ENCODE measurements around the gene SHLD1.
"Not testable (repeated sequence)": the region's sequence is repeated elsewhere in the genome, so short reads cannot be mapped to it uniquely, and the experiment has no call there.

The SHLD1 gene

DNA sequence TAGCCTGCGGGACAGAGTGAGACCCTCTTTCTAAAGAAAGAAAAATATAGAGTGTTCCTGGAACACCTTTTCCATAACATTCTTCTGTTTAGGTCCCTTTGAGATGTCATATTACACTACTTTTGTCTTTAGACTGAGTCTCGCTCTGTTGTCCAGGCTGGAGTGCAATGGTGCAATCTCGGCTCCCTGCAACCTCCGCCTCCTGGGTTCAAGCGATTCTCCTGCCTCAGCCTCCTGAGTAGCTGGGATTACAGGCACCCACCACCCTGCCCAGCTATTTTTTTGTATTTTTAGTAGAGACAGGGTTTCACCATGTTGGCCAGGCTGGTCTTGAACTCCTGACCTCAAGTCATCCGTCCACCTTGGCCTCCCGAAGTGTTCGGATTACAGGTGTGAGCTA is 31.2 kb downstream of the SHLD1 start:
- DNase-seq (ENCODE audit: low spot score) = not testable (repeated sequence)

DNA sequence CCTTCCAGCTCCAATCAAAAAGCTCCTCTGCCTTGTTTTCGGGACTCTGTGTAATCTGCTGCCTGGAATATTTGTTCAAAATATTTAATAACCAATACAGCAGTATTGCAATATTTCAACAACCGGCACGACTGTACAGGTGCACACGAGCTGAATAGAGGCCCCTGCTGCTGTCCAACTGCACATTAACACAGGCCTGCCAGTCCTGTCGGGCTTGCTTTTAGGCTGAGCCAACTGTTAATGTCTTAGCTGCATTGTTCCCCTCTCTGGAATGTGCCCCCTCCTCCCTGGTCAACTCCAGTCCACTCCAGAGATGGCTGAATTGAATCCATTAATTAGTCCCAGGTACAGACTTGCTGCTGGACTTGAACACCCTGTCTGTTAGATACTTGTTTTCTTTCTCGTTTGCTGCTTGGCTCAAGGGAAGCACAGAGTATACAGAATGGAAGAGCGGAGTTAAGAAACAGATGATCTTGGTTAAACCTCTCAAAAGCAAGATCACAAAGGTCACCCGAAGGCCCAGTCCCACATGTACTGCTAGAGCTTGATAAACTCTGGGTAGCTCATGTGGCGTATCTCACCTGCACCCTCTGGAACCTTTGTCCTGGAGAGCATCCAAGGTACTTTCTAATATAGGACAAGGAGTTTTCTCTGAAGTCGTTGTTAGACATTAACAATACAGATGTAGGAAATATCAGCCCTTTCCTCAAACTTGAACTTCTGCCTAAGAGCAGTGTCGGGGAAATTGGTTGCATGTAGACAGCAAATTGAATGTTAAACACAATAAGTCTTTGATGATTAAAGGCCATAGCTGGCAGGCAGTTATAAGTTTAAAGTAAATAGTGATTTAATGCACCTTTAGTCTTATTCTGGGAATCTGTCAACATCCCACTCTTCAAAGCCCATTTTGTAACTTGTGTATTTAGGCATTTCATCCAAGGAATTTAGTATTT is 31.9 kb downstream of the SHLD1 start:
- DNase-seq (ENCODE audit: low spot score) = no peak

DNA sequence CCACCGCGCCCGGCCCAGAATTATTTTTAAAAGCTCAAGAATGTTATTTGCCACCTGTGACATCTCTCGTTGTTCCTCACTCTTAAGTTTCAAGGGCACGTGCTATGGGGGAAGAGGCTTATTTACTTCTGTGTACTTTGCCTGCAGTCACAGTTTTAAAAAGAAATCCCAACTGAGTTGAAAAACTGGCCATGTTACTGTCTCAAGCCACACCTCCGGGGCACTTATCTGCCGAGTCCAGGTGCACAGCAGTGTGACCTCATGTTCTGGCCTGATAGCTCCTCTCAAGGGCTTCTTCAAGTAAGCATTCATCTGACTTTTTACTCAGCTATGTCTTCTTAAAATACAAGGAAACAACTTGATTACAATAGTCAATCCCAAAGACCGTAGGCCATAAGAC is 34.5 kb downstream of the SHLD1 start:
- DNase-seq (ENCODE audit: low spot score) = no peak

DNA sequence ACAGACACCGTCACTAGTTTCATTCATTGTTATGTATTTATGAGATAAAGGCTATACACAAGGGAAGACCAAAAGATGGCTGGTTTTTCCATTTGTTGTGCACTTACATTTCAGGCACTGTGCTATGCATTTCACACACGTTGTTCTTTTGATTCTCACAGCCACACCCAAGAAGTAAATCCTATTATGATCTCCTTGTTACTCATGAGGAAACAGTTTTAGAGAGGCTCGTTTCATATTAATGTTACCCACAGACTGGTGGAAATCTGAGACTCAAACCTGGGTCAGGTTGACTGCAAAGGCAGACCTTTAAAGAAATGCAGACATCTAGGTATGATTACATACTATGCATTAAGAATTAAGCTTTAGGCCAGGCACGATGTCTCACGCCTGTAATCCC is 34.9 kb downstream of the SHLD1 start:
- no peak for DNase-seq (ENCODE audit: low spot score)

DNA sequence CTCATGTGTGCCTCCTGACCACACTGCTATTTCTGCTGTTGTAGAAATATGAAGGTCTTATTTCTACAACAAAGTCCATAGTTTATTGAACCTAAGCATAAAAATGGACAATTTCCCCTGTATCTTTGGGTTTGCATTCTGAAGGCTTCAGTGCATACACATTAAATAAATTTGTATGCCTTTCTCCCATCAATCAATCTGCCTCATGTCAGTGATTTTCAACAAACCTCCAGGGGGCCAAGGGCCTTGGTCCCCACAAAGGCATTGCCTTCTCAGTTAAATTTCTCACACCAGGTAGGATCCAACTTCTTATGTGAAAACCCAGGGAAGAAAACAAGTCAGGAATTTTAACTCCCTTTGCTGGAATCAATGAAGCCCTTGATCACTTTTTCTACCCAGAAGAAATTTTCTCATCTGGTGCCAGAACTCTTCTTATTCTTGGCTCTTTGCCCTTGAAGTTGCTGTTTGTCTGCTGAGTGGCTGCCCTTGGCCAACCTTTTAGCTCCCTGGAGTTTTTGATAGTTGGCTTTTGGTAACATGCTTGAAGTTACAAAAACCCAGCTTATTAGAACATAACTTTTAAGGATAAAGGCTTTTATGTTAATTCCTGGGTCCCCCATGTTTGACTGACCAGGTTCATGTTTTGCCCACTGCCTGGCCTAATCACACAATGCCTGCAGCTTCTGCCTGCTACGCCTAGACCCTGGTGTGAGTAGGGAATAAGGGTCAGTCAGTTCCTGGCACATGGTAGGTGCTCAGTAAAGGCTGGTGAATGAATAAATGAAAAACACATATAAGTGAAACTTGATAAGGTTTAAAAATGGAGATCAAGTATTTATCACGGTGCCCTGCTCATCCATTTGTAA is 37.0 kb downstream of the SHLD1 start:
- no peak for DNase-seq (ENCODE audit: low spot score)

DNA sequence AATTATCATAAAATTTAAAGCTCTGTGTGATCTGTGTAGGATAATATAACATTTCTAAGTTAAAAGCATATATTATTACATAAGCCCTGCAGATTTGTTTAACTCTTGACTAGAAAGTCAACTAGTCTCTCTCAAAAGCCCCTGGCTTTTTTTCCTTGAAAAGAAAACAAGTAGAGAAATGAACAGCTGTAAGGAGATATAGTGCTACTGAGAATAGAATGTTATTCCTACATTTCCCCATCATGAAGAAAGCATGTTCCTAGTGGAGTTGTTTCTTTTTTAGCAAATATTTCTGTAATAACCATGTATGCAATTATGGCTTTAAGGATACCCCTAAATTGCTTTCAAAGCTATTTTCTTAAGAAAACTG is 37.6 kb downstream of the SHLD1 start:
- DNase-seq (ENCODE audit: low spot score) = no peak

DNA sequence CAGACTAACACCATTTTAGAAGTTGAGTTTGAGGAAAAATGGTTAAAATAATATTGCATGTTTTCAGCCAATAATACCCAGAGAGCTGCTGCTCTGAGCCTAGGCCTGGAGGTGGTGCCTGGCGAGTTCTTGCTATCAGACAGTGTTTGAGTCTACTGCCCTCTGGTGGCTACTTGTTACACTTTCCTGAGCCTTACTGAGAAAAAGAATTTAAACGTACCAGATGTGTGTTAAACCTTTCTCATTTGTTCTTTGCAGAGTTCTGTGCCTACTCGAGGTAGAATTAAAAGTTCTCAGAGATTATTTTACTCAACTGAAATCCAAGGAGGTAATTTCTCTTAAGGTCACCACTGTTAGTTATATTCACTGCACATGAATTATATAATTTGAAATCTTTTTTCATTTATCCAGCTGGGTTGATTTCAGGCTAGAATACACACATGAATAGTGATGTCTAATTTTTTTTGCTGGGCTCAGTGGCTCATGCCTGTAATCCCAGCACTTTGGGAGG is 38.2 kb downstream of the SHLD1 start:
- peak; percentile 79 for DNase-seq (ENCODE audit: low spot score)

DNA sequence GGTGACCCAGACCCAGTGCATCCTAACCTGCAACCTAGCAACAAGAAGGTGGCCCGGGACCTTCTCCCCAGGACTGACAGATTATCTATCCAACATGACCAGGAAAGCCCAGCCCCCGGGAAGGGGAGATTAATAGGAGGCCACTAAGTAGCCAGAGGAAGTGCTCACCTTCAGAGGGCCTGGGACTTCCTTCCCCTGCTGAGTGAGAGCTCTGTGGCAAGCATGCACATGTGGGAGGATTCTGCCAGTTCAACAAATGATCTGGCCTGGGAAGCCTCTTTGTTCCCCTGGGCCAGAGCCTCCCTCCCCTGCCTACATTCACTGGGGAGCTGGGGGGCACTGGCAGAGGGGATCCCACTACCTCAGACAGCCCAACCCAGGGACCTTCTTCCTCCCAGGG is 39.6 kb downstream of the SHLD1 start:
- no peak for DNase-seq (ENCODE audit: low spot score)

DNA sequence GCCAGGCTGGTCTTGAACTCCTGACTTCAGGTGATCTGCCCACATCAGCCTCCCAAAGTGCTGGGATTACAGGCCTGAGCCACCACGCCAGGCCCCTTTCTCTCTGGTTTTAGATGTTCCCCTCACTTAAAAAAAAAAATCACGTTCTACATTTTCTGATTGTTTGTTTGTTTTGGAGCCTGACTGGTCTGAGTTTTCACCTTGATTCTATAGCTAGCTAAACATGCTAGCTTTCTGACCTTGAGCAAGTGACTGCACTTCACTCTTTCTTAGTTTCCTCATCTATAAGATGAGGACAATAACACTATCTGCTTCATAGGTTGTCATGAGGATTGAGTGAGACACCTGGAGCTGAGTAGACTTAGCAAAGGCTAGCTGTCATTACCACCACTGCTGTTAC is 43.7 kb downstream of the SHLD1 start:
- no peak for DNase-seq (ENCODE audit: low spot score)

DNA sequence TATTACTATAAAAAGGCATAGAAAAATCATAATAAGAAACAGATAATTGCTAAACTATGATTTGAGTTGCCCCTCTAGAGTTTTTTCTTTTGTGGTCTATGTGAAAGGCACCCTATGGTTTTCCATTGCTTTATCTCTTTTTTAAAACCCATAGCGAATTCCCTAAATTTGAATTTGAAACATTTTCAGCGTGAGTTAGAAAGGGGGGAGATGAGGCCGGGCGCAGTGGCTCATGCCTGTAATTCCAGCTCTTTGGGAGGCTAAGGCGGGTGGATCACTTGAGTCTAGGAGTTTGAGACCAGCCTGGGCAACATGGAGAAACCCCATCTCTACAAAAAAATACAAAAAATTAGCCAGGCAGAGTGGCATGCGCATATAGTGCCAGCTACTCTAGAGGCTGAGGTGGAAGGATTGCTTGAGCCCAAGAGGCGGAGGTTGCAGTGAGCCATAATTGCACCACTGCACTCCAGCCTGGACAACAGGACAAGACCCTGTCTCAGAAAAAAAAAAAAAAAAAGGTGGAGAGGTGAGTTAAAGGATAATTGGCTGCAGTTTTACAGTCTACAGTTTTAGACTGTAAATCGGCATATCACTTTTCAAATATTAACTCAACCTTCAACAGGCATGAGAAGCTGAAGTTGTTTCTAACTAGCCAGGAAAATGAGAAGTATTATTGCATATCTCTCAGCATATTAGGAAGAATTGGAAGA is 46.3 kb downstream of the SHLD1 start:
- DNase-seq (ENCODE audit: low spot score) = no peak

DNA sequence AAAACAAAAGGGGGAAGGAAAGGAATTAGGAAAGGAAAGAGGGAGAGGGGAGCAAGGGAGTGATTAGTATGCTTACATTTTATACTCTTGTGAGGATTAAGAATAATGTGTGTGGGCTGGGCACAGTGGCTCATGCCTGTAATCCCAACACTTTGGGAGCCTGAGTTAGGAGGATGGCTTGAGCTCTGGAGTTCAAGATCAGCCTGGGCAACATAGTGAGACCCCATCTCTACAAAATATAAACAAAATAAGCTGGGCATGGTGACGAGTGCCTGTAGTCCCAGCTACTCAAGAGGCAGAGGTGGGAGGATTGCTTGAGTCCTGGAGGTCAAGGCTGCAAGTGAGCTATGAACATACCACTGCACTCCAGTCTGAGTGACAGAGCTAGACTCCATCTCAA is 47.0 kb downstream of the SHLD1 start:
- no peak for DNase-seq (ENCODE audit: low spot score)

DNA sequence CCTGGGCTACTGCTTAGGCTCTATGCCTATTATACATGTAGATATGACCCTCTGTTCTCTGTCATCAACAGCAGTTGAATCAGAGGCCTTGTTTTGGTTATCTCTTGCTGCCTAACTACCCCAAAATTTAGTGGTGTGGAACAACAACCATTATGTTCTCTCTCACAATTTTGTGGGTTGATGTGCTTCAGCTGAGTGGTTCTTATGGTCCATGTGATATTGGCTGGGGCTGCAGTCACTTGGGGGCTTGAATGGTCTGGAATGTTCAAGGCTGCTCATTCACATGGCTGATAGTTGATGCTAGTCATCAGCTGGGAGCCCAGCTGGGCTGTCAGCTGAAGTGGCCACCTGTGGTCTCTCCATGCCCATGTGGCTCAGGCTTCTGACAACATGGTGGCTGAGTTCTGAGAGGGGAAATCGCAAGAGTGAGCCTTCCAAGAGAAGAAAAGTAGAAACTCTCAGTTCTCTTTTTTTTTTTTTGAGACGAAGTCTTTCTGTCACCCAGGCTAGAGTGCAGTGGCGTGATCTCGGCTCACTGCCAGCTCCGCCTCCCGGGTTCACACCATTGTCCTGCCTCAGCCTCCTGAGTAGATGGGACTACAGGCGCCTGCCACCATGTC is 47.8 kb downstream of the SHLD1 start:
- no peak for DNase-seq (ENCODE audit: low spot score)

DNA sequence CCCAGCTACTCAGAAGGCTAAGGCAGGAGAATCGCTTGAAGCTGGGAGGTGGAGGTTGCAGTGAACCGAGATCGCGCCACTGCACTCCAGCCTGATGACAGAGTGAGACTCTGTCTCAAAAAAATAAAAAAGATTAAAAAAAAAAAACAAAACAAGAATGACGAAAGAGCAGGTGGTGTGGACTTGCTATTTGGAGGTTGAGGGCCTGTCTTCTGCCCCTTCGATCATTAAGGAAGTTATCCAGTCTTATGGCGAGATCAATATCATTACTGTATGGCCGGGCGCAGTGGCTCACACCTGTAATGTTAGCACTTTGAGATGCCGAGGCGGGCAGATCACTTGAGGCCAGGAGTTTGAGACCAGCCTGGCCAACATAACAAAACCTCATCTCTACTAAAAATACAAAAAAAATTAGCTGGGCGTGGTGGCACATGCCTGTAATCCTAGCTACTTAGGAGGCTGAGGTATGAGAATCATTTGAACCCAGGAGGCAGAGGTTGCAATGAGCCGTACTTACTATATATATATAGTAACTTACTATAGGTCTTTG is 53.6 kb downstream of the SHLD1 start:
- DNase-seq (ENCODE audit: low spot score) = not testable (repeated sequence)

DNA sequence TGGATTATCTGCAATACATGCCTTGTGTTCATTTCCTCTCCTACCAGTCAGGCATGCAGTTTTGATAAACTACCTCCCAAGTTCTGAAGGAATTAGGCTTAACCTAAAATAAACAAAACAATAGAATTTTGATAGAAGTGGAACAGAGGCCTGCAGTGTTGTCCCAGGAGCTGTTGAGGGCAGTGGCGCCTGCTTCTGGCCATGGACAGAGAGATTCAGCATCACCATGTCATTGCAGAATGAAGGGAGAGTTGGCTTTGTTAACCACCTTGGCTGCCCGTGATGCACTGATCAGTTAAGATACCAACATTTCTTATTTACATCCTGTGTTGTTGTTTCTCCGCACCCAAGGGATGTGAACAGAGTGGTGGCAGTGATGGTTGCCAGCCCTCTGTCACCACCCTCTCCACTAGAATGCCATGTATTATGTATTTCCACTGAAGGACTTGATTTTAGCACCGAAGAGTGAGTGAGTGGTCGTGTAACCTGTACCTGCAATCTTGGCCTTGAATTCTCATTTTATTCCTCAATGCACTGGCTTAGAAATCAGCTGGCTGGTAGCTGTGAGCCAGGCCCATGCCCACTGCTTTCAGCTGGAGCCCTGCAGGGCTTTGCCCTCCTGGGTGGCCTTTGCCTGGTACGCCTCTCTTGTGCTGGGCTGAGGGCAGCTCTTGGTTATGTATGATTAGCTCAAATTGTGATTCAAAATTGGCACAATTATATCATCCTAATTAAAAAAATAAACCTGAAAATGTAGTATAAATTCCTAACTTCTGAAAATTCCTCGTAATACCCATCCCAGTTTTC is 56.5 kb downstream of the SHLD1 start:
- no peak for DNase-seq (ENCODE audit: low spot score)

DNA sequence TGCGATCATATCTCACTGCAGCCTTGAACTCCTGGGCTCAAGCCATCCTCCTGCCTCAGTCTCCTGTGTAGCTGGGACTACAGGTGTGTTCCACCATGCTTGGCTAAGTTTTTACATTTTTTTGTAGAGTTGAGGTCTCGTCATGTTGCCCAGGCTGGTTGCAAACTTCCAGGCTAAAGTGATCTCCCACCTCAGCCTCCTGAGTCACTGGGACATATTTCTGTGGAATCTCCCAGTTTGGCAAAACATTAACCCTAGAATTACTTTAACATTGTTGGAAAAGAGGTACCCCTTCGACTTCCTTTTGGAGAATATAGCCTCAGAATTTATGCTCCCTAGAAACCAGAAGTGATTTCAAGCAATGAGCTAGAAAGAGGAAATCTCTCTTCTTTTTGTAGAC is 57.2 kb downstream of the SHLD1 start:
- no peak for DNase-seq (ENCODE audit: low spot score)

DNA sequence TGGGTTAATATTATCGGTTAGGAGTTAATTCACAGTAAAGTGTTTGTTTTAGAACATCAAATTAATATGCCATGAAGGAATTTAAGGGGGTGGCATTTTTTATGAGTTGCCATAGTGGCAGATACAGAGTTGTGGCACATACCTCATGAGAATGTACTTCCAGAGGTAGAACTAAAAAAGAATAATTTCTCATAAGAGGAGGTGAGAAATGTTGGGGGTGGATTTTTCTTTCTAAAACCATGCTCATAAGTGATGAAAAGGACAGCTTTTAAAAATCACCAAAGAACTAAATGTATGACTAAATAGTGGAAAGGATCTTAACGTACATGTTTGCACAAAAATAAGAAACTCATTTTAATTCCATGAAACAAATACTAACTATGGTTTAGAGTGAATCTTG is 58.7 kb downstream of the SHLD1 start:
- DNase-seq (ENCODE audit: low spot score) = no peak

DNA sequence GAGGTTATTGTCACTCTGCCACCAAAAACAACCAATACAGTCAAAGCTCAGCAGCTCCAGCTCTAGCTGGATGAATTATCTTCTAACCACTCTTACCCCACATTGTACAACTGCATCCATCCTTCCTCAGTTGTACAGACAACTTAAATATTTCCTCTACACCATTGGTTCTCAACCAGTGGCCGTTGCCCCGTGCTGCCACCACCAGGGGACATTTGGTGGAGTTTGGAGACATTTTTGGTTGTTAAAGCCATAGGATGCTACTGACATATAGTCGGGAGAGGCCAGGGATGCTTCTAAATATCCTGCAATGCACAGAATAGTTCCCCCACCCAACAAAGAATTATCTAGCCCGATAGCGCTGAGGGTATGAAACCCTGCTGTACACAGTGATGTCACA is 59.3 kb downstream of the SHLD1 start:
- no peak for DNase-seq (ENCODE audit: low spot score)

DNA sequence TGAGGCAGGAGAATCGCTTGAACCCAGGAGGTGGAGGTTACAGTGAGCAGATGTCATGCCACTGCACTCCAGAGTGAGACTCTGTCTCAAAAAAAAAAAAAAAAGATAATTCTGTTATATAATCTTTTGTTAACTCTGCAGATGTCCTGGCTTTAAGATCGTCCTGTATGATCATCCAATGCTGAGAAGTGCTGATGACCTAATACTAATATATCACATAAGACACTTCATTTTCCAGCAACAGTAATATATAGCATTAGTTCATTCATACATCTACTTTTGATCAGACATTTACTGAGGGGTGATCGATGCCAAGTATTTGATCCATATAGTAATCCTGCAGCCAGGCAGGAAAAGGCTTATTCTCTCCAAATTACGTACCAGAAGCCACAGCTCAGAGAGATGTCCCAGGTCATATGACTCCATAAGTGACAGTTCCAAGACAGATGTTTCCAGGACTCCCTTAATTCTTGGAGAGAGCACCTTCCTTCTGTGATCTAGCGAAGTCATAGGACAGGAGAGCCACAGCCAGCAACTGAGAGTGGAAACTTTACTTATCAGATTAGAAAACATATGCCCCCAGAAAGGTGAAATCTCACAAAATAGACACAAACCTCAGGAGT is 60.7 kb downstream of the SHLD1 start:
- no peak for DNase-seq (ENCODE audit: low spot score)

DNA sequence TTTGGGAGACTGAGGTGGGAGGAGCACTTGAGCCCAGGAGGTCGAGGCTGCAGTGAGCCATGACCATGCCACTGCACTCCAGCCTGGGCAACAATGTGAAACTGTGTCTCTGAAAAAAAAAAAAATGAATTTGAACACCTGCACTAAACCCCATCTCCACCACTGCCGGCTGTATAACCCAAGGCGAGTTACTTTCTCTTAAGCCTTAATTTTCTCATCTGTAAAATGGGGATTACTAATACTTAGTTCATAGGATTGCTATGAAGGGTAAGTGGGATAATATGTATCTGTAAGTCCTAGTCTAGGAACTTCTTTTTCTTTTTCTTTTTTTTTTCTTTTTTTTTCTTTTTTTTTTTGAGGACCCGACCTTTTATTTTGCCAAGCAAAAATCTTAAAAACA is 61.5 kb downstream of the SHLD1 start:
- no peak for DNase-seq (ENCODE audit: low spot score)

DNA sequence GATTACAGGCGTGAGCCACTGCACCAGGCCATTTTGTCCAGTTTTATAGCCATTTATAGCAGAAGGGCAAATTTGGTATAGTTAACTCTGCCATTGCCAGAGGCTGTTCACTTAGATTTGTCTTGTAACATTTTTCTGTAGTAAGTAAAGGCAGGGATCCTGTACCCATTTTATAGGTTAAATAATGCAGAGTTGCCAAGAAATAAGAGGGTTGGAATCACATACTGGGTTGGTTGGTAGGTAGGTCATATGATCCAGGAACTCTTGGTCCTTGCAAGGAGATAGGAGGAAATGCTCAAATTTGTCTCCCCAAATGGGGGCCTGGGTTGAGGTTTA is 68.1 kb downstream of the SHLD1 start:
- DNase-seq (ENCODE audit: low spot score) = no peak
